Stimulated activated CD4-positive, alpha-beta T cell treated with anti-CD3 and anti-CD28 coated beads, Interleukin-15, amount 100 ng/mL, for 24 hours (primary cell): ENCODE measurements around the gene PGAM5.
"Not testable (repeated sequence)": the region's sequence is repeated elsewhere in the genome, so short reads cannot be mapped to it uniquely, and the experiment has no call there.

ENCODE experiments used
- DNase-seq: peaks from one replicate; pipeline ENCODE4 v3.0.0-alpha.2; 2020

Gene PGAM5

GRCh38 chr12:132754160-132754932, 43.7 kb downstream of the PGAM5 start:
- no peak for DNase-seq

GRCh38 chr12:132758825-132759224, 48.2 kb downstream of the PGAM5 start:
- DNase-seq = not testable (repeated sequence)

GRCh38 chr12:132759359-132759758, 48.7 kb downstream of the PGAM5 start:
- no peak for DNase-seq

GRCh38 chr12:132761032-132761920, 50.6 kb downstream of the PGAM5 start, which contains the start of gene ANKLE2:
TSS of gene ANKLE2 (minus strand) at chr12:132761832. CDS start at chr12:132761798, 34 bp downstream.
- peak; percentile 83 for DNase-seq

- DNase-seq = peak; percentile 90
Observed at GRCh38 chr12:132761921-132762583, 51.4 kb downstream of the PGAM5 start.

- DNase-seq = no peak
Observed at GRCh38 chr12:132764231-132764630, 53.6 kb downstream of the PGAM5 start.

GRCh38 chr12:132765361-132765760, 54.7 kb downstream of the PGAM5 start:
- no peak for DNase-seq

GRCh38 chr12:132766380-132767085, 55.9 kb downstream of the PGAM5 start:
- no peak for DNase-seq

- DNase-seq = peak; percentile 48
Observed at GRCh38 chr12:132771126-132771838, 60.6 kb downstream of the PGAM5 start.
